ENCODE data around the gene NXF3.
"Not testable (repeated sequence)": the region's sequence is repeated elsewhere in the genome, so short reads cannot be mapped to it uniquely, and the experiment has no call there.

GRCh38 chrX:103109497-103109896, 16.6 kb upstream of the NXF3 start:
- not testable (repeated sequence) for TF ChIP-seq YY1 (IDR thresholded peaks at IDR 0.05; ENCODE audit: insufficient read depth, insufficient read length); ZNF274 (IDR thresholded peaks at IDR 0.05; ENCODE audit: low read depth, low read length)
